Stimulated activated CD8-positive, alpha-beta memory T cell treated with anti-CD3 and anti-CD28 coated beads, Interleukin-12 subunit alpha, Interleukin-12 subunit beta, amount 100 ng/mL, for 24 hours (primary cell): ENCODE data around the gene TNC.

ENCODE experiments used
- DNase-seq: peaks from one replicate; pipeline ENCODE4 v3.0.0-alpha.2; 2020; ENCODE audit errors: extremely low read depth

The TNC gene

GRCh38 chr9:115117999-115118878 is at the start of gene TNC:
TNC (minus strand) TSS chr9:115118157; CDS start chr9:115091018, 27,139 bp downstream.
- no peak for DNase-seq

- no peak for DNase-seq
These were observed 49.2 kb upstream of the TNC start for GRCh38 chr9:115167175-115167574.

- DNase-seq = no peak
These were observed 47.3 kb upstream of the TNC start for GRCh38 chr9:115165233-115165632.

DNA sequence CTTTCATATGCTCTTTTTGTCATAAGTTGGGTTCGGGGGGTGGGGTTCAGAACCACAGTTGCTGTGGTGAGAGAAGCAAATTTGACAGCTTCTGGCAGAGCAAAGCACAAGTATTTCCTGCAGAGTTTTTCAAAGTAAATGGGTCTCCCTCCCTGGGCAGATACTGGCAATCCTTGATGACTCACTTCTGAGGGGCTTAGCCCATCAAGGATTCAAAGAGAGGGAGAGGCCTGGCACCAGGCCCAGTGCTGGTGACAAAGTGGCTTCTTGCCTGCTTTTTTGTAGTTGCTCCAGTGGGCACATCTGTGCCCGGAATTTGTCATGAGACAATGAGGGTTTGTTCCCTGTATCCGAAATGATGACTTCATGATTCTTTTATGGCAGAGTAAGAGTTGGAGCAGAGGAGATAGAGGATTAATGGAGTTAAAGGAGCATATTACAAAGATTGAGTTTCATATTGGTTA is 46.6 kb upstream of the TNC start:
- DNase-seq = no peak

DNA sequence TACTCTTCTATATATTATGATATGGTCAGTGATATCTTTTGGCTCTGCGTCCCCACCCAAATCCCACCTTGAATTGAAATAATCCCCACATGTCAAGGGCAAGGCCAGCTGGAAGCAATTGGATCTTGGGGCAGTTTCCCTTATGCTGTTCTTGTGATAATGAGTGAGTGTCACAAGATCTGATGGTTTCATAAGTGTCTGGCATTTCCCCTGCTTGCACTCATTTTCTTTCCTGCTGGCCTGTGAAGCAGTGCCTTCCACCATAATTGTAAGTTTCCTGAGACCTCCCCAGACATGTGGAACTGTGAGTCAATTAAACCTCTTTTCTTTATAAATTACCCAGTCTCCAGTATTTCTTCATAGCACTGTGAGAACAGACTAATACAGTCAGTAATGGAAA is 45.0 kb upstream of the TNC start:
- DNase-seq = no peak

DNA sequence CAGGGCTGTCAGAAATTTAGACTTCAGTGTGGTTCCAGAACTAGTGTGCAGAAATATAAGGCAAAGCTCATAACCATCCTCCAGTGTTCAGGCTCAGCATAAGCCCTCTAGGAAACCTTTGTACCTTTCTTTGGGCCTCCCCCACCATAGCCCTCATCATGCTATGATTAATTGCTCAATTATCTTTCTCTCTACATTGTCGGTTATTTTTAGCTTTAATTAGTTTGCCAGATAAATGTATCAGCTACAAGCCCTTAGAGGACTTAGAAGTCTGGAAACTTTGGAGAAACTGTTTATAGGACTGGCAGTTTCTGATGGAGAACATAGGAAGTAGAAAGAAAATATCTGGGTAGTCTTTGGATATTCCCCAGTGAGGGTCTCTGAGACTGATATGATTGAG is 43.5 kb upstream of the TNC start:
- DNase-seq = no peak

DNA sequence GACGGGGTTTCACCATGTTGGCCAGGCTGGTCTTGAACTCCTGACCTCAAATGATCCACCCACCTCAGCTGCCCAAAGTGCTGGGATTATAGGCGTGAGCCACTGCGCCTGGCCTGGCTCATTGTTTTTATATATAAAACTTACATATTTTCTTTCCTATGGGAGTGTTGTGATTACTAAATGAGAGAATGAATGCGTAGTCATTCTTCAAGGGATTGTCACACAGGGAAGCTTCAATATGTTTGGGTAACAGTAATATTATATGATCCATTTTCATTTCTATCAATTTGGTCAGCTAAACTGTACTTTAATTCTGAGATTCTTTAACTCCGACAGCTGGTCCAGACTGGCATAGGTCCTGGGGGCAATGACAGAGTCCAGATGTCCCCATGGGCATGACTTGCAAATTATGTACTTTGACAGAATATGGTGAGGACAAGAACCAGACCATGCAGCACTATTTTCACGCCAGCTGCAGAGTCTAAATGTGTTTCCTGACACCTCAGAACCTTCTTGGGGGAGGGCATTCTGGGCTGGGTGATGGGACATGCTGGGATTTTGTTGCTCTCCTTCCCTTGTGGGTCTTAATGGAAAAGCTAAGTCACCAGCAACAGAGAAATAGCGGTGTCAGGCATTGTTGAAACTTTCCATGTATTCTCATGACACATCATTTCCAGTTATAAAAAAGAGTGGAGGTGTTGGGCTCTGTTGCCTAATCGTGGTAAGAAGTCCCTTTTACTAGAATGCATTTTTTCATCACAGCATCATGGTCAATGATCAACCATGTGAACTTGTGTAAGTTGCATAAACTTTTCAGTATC is 40.9 kb upstream of the TNC start:
- no peak for DNase-seq

- no peak for DNase-seq
These were observed 39.3 kb upstream of the TNC start for GRCh38 chr9:115157245-115157674.

- no peak for DNase-seq
These were observed 37.1 kb upstream of the TNC start for GRCh38 chr9:115155037-115155436.

GRCh38 chr9:115154617-115155016 is 36.7 kb upstream of the TNC start:
- DNase-seq = no peak

- DNase-seq = no peak
These were observed 34.4 kb upstream of the TNC start for GRCh38 chr9:115152281-115152820.

DNA sequence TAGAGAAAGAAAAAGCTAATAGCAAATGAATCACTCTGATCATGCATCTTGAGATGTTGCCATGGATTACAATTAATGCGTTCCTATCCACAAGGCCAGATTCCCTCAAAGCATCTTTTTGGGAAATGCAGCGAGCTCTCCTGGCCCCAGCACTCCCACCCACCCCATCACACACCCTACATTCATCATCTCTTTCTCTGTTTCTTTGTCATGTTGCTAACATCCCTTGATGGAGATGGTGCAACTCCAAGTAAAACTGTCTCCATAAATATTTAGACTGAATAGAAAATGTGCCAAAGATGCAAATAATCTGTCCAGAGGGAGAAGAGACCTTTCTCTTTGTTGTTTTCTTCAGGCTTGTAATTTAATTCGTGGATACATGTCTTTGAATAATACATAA is 30.8 kb upstream of the TNC start:
- no peak for DNase-seq

- no peak for DNase-seq
These were observed 28.6 kb upstream of the TNC start for GRCh38 chr9:115146581-115147021.

- DNase-seq = no peak
These were observed 26.7 kb upstream of the TNC start for GRCh38 chr9:115144706-115145105.

- DNase-seq = no peak
These were observed 25.7 kb upstream of the TNC start for GRCh38 chr9:115143689-115144088.

GRCh38 chr9:115142517-115143270 is 24.7 kb upstream of the TNC start:
- no peak for DNase-seq

DNA sequence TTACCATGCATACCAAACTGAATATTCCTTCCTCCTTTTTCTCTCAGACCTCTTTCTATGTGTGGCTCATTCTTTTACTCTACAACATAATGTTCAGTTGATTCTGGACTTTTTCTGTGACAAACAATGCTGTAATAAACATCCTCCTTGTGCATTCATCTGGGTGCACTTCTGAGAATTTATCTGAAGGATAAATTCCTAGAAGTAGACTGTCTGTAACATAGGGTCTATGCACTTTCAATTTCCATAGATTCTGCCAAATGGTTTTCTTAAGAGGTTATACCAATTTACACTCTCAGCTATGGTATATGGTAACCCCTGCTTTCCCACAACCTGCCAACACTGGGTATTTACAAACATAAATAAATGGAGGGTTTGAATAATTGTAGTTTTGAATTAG is 24.1 kb upstream of the TNC start:
- no peak for DNase-seq

DNA sequence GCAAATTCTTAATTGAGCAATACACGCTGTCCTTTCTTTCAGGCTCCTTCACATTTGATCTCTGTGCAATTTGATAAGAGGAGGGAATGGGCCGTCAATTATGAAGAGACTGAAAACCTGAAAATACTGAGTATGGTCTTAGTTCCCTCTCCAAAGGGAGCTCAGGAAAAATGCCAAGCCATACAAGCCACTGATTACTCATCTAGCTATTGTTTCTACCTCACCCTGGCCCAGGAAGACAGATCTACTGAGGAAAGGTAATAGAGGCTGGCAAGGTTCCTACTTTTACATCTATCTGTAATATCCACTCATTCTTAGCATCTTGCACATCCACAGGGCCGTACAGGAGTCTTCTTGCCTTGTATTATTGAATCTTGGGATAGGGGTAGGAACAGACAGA is 23.7 kb upstream of the TNC start:
- no peak for DNase-seq

GRCh38 chr9:115138151-115138550 is 20.2 kb upstream of the TNC start:
- DNase-seq = no peak

GRCh38 chr9:115137526-115137925 is 19.6 kb upstream of the TNC start:
- DNase-seq = no peak
